Mononuclear cell (primary cell): ENCODE measurements around the gene IGSF9. TPM values are rescaled to one million over a fixed set of nuclear protein-coding genes. Genes with fewer than 3 reads are reported as not detected.

Experiments used
- H3K27me3 ChIP-seq: 2 replicates; pipeline ENCODE4 v1.6.0; 2011; ENCODE audit warnings: low read length, control low read depth; ENCODE audit not compliant: insufficient read depth
- H3K4me1 ChIP-seq: 2 replicates; pipeline ENCODE4 v1.5.1; 2011; ENCODE audit warnings: mild to moderate bottlenecking, low read length, control low read depth; ENCODE audit not compliant: insufficient read depth
- H3K4me3 ChIP-seq: 2 replicates; pipeline ENCODE4 v1.5.1; 2011; ENCODE audit warnings: mild to moderate bottlenecking, low read length, moderate library complexity
- H3K9me3 ChIP-seq: 2 replicates; pipeline ENCODE4 v1.5.1; 2011; ENCODE audit warnings: low read depth, mild to moderate bottlenecking, control low read depth, low read length
- total RNA-seq: library from RNA; depleted of rRNA; stranded (reverse); fragments of >200 nt; gene quantifications from one replicate; pipeline ENCODE4 v1.2.3, GENCODE V29; 2012

The IGSF9 gene
- total RNA-seq, 1 donor, result not detected

GRCh38 chr1:159877695-159878444, 67.5 kb downstream of the IGSF9 start:
- Histone ChIP-seq H3K9me3 (no peaks in the 10 kb centered on the region), H3K4me3 (no peak overlapping the region), H3K27me3 (no peaks in the 10 kb centered on the region), H3K4me1 (peaks cover 39% of the 10 kb centered on the region)

Other genes with a start within 250 kb of the IGSF9 start
- gene CRP, start 231.0 kb downstream of the IGSF9 start, total RNA-seq, result 0.42 TPM
- gene DUSP23, start 164.7 kb downstream of the IGSF9 start, total RNA-seq, result 6.3 TPM
- gene FCRL6, start 143.3 kb downstream of the IGSF9 start, total RNA-seq, result 15.2 TPM
- gene SLAMF8, start 118.7 kb downstream of the IGSF9 start, total RNA-seq, result 0.84 TPM
- gene VSIG8, start 83.0 kb downstream of the IGSF9 start, total RNA-seq, result 0.10 TPM
- 2.4 TPM for gene CFAP45, start 45.4 kb downstream of the IGSF9 start, total RNA-seq
- 397 TPM for gene TAGLN2, start 20.1 kb downstream of the IGSF9 start, total RNA-seq
- gene SLAMF9, start 8.6 kb upstream of the IGSF9 start, total RNA-seq, result 0.63 TPM
- gene PIGM, start 86.4 kb upstream of the IGSF9 start, total RNA-seq, result 1.6 TPM
- not detected for gene KCNJ10, start 124.5 kb upstream of the IGSF9 start, total RNA-seq
- not detected for gene KCNJ9, start 135.9 kb upstream of the IGSF9 start, total RNA-seq
- 12.9 TPM for gene IGSF8, start 153.0 kb upstream of the IGSF9 start, total RNA-seq
- 0.10 TPM for gene ATP1A2, start 170.1 kb upstream of the IGSF9 start, total RNA-seq
- under 0.01 TPM for gene ATP1A4, start 206.0 kb upstream of the IGSF9 start, total RNA-seq
- gene CASQ1, start 245.0 kb upstream of the IGSF9 start, total RNA-seq, result not detected